DMS153 treated with DMSO at 0.1 percent for 48 hours (cell line): ENCODE measurements around the gene NEK6.

Source experiments
- DNase-seq: peaks from one replicate; lab custom pipeline; 2025; ENCODE audit not compliant: unreplicated experiment; lab: John Stamatoyannopoulos, UW

The NEK6 gene

GRCh38 chr9:124277420-124277819 lies 19.7 kb downstream of the NEK6 start:
- no peak for DNase-seq

DNA sequence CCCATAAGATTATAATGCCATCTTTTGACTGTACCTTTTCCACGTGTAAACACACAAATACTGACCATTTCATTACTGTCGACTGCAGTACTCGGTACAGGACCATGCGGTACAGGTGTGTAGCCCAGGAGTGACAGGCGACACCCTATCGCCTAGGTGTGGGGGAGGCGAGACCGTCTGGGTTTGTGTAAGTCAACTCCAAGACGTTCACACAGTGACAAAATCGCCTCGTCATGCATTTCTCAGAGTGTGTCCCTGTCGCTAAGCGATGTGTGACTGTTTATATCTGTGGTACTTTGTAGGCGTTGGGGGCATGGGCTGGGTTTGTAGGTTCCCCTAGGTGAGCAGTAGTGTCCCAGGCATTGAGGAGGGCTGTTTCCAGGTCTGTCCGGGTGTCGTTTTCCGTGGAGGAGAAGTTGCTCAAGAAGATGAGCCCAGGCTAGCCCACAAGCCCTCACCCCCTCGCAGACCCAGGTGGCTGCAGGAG lies 20.3 kb downstream of the NEK6 start:
- no peak for DNase-seq

- no peak for DNase-seq
Observed at GRCh38 chr9:124279531-124280175, 21.9 kb downstream of the NEK6 start.

- DNase-seq: no peak
Observed at GRCh38 chr9:124280176-124280691, 22.5 kb downstream of the NEK6 start.

- no peak for DNase-seq
Observed at GRCh38 chr9:124281931-124282371, 24.2 kb downstream of the NEK6 start.

DNA sequence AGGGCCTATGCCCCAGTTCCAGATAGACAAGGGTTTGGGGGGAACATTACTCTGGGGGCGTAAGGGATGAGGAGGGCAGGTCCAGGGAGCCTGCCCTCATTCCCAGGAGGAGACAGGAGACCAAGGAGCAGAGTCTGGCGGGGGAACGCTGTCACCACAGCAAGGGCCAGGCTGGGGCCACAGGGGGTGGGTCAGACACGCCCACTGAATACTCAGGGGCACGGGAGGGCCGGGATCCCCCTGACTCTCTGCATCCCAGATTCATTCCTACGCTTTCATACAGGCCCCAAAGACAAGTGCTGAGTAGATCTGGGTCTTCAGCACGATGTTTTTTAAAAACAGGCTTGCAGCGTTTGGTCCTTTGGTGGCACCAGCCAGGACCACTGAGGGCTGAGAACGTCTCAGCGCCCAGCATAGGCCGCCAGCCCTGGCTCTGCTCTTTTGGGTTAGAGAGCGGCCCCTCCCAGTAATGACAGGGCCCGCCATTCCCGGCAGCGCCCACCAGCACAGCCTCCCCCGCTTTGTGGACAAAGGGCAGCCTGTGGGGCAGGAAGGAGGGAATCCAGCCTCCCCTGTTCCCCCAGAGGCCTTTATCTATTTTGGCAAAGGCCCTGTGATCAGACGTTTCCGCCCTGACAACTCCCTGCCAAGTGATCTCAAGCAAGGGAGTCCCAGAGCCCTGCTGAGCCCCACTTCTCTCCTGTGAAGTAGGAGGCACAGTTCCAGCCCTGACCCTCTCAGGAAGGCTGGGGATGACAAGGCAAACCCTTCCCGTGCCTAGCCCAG lies 24.9 kb downstream of the NEK6 start:
- no peak for DNase-seq

DNA sequence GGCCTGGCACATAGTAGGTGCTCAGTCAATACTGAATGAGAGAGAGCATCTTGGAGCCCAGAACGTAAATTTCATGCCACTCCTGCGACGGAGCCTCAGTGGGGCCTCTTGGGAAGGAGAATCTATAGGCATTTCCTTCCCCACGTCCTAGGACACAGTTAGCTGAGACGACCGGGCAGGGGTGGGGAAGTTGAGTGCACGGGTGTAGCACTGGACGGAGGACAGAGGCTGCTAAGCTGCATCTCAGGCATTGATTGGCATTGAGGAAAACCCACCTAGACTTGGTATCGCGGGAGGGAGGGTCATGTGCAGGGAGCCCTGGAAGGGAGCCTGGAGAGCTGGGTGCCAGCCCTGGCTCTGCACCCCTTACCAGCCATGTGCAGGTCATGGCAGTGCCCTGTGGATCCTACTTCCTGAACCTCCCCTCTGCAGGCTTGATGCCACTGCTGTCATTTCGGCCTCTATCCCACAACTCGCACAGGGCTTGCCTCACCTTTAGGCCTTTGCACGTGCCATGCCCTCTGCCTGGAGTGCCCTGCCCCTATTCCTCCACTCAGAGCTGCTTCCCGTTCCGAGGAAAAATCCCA lies 25.6 kb downstream of the NEK6 start:
- no peak for DNase-seq

- no peak for DNase-seq
Observed at GRCh38 chr9:124284237-124284831, 26.6 kb downstream of the NEK6 start.

DNA sequence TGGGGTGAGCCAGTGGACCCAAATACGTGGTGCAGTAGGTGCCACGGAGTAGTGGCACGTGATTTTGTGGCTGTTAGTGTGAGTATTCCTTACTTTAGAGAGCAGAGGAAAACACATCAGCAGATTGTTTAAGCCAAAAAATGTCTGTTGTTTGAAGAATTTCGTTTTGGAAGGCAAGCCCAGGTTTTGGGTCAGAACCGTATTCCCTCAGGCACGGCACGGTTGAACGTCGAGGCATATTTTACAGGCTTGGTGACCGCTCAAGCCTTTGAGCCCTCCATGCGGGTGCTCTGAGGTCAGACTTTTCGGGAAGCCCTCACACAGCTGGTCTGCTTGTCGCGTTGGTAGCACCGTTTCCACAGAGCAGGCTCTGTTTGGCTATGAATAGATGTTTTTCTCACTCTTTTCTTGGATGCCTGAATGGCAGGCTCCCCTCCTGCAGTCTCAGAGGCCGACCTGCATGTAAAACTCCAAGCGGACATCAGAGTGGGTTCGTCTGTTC lies 27.2 kb downstream of the NEK6 start:
- no peak for DNase-seq

GRCh38 chr9:124285490-124285889 lies 27.7 kb downstream of the NEK6 start:
- DNase-seq: no peak

DNA sequence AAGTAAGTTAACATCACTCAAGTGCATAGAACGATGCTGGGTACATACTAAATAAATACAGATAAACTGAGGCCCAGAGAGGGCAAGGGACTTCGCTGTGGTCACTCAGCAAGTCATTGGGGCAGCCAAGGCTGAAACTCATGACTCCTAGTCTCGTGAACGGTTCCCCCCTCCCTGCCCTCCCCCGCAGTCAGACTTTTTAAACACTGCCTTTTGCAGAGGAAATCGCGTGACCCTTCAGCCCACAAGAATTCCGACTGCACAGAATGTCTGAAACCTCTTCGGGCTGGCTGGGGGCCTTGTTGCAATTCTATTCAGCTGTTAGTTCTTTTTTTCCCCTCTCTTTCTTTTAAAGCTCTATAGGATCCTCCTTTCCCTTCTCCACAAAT lies 28.1 kb downstream of the NEK6 start:
- no peak for DNase-seq

GRCh38 chr9:124286292-124286931 lies 28.7 kb downstream of the NEK6 start:
- DNase-seq: no peak

- no peak for DNase-seq
Observed at GRCh38 chr9:124290053-124290591, 32.4 kb downstream of the NEK6 start.

DNA sequence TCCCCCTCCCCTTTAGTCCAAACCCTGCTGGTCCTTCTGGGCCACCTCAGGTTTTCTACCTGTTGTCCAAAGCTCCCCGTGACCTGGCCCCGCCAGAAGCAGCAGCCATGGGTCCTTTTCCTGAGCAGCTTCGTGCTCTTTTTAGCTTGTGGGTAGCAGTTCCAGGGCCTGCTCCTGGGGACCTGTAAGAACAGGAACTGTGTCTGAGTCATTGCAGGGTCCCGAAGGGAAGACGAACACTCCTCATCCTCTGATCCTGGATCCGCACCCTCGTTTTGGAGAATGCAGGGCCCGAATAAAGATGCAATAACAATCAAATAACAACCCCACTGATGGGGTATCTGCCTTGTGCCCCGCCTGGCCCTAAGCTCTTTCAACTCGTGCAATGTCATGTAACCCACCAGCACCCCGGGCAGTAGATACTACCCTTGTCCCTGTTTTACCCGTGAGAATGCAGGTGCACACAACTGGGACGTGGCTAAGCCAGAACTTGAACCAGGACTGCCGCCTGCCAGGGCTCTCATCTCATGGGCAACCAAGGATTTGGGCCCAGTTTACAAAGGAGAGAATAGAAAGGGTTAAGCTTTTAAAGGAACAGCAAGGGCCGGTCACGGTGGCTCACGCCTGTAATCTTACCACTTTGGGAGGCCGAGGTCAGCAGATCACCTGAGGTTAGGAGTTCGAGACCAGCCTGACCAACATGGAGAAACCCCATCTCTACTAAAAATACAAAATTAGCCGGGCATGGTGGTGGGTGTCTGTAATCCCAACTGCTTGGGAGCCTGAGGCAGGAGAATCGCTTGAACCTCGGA lies 33.2 kb downstream of the NEK6 start:
- DNase-seq: no peak

- no peak for DNase-seq
Observed at GRCh38 chr9:124291801-124292396, 34.1 kb downstream of the NEK6 start.

DNA sequence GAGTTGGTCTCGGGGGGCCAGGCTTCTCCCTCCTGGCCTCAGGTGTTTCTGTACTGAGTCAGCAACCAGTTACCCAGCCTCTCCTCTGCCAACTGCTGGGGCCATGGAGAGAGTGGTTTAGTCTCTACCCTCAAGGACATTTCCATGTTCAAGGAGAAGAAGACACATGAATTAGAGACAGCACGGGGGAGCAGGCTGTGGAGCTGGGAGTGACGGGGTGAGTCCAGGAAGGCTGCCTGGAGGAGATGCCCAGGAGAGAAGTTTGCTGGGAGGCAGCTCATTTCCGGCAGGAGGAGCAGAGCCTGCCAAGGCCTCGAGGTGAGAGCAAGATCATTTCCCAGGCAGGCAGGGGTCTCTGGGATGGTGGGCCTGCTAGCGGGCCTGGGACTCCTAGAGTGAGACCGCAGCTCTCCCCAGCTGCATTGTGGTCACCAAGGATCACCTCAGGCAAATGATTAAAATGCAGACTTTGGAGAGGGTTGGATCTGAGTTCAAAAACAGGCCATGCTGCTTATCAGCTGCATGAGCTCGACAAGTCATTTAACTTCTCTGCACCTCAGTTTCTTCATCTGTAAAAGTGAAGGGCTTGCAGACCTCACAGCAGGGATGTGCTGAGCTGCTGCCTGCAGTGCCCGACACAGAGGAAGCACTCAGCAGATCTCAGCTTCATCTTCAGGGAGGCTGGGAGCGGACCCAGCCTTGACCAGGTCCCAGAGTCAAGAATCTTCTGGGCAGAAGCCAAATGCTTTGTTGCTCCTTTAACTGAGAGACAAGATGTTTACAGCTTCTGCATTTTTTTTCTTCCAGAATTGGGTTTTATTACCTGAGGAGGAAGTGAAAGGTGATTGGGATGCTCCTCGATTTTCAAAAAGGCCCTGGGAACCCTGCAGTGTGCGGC lies 35.2 kb downstream of the NEK6 start:
- no peak for DNase-seq

DNA sequence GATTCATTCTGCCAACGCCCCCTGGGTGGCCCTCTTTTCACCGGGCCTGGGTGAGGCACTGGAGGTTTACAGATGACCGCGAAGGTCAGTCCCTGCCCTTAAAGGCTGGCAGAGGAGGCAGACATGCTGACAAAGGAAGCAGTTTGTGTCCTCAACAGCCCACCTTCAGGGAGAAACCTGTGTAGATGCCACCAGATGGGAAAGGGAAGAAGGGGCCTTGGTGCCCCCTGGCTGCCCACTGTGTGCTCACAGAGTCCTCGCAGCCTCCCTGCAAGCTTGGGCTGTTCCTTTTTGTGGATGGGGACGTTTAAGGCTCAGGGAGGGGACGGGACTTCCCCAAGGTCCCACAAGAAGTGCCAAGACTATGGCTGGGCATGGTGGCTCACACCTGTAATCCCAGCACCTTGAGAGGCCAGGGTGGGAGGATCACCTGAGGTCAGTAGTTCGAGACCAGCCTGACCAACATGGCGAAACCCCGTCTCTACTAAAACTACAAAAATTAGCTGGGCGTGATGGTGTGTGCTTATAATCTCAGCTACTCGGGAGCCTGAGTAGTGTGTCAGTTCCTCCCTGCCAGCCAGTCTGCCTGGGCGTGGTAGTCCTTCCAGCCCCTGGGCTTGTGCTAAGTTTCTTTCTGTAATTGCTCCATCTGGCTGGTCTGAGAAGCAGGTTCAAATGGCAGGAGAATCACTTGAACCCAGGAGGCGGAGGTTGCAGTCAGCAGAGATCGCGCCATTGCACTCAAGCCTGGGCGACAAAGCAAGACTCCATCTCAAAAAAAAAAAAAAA lies 36.2 kb downstream of the NEK6 start:
- no peak for DNase-seq
